Keratinocyte (primary cell): Measurements from ENCODE around the gene RBP4.

Experiments
- EZH2 ChIP-seq: IDR thresholded peaks from one replicate; pipeline ENCODE4 v1.6.1; 2012; ENCODE audit warnings: inconsistent platforms, mild to moderate bottlenecking, low read length, moderate library complexity
- TF ChIP-seq, protein P1 (sequence below), 3 experiments: IDR thresholded peaks in 1 of 3; conservative IDR thresholded peaks in 1 of 3; optimal IDR thresholded peaks in 1 of 3; 2 replicates in 2 of 3; 3 replicates in 1 of 3; pipeline versions ENCODE3 to v1.5.1; 2011; ENCODE audit warnings: low read length in 3 of 3, mild to moderate bottlenecking in 3 of 3, moderate library complexity in 2 of 3, control low read depth in 1 of 3, inconsistent platforms in 1 of 3; ENCODE audit not compliant: insufficient read depth in 2 of 3; ENCODE audit errors: extremely low read depth in 1 of 3

DNA sequence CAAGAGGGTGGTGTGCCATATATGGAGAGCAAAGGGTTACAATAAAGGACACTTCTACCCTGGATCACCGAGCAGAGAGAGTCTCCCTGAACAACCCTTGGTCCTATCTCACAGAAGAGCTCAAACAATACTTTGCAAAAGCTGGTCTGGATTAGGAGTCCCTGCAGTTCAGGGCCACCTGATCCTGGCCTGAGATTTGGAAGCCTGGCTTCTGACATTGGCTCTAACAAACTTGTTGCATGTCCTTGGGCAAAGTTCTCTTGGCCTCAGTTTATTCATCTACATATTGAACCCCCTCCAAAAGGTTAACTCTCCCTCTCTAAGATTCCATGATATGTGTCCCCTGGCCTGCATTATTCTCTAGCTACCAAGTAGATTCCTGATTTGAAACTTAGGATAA lies 1.7 kb downstream of the RBP4 start:
- TF ChIP-seq, protein P1, sequence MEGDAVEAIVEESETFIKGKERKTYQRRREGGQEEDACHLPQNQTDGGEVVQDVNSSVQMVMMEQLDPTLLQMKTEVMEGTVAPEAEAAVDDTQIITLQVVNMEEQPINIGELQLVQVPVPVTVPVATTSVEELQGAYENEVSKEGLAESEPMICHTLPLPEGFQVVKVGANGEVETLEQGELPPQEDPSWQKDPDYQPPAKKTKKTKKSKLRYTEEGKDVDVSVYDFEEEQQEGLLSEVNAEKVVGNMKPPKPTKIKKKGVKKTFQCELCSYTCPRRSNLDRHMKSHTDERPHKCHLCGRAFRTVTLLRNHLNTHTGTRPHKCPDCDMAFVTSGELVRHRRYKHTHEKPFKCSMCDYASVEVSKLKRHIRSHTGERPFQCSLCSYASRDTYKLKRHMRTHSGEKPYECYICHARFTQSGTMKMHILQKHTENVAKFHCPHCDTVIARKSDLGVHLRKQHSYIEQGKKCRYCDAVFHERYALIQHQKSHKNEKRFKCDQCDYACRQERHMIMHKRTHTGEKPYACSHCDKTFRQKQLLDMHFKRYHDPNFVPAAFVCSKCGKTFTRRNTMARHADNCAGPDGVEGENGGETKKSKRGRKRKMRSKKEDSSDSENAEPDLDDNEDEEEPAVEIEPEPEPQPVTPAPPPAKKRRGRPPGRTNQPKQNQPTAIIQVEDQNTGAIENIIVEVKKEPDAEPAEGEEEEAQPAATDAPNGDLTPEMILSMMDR (optimal IDR thresholded peaks at IDR 0.05 in 1 of 3, IDR thresholded peaks at IDR 0.05 in 1 of 3, conservative IDR thresholded peaks at IDR 0.05 in 1 of 3; ENCODE audit: extremely low read depth in 1 of 3, insufficient read depth in 2 of 3, low read length in 3 of 3): no peak
- no peak for TF ChIP-seq EZH2
